Caco-2 (cell line): ENCODE data around the gene GTF3A. TPM values are rescaled to one million over a fixed set of nuclear protein-coding genes. Genes with fewer than 3 reads are reported as not detected.
A peak's percentile ranks its signal among the peaks of the same experiment; 100 is the strongest.

Experiments used
- BruUV-seq: library from RNA; stranded (reverse); fragments of 400-500 nt; replicated peaks from 2 replicates; lab custom pipeline; 2021; lab: Mats Ljungman, UMichigan
- CTCF ChIA-PET: fragments of 300-600 bp; sonication (Branson Sonifier 250); formaldehyde crosslinking; loops from one replicate; lab custom pipeline; 2022; ENCODE audit warnings: antibody characterized with exemption; lab: Charles Lee
- POLR2A ChIA-PET: fragments of 300-600 bp; sonication (Branson Sonifier 250); formaldehyde crosslinking; loops from one replicate; lab custom pipeline; 2022; ENCODE audit warnings: antibody characterized with exemption; lab: Charles Lee
- DNase-seq, 2 experiments: peaks; one replicate each; pipeline versions ENCODE4 v3.0.0 to v3.0.0-alpha.2; 2020 to 2022
- H3K27me3 ChIP-seq: replicated peaks from 2 replicates; pipeline ENCODE4 v1.6.0; 2011; ENCODE audit warnings: low read length; ENCODE audit not compliant: control insufficient read depth, insufficient read depth
- H3K36me3 ChIP-seq: 2 replicates; pipeline ENCODE4 v1.5.1; 2011; ENCODE audit warnings: low read length; ENCODE audit not compliant: control insufficient read depth, insufficient read depth
- H3K4me1 ChIP-seq: fragments of 250-450 bp; sonication (Bioruptor Pico); 2 replicates; pipeline ENCODE4 v1.5.1; 2020; ENCODE audit warnings: mild to moderate bottlenecking
- H3K4me3 ChIP-seq: 2 replicates; pipeline ENCODE4 v1.5.1; 2011; ENCODE audit warnings: low read depth, mild to moderate bottlenecking, control low read depth, low read length
- H3K9me3 ChIP-seq: fragments of 250-450 bp; sonication (Bioruptor Pico); 2 replicates; pipeline ENCODE4 v1.5.1; 2020; ENCODE audit warnings: mild to moderate bottlenecking, moderate library complexity
- H3K27ac Mint-ChIP-seq: one replicate; pipeline ENCODE4 v1.8.0; 2022; ENCODE audit warnings: mixed read lengths; ENCODE audit not compliant: unreplicated experiment
- H3K27me3 Mint-ChIP-seq: one replicate; pipeline ENCODE4 v1.8.0; 2022; ENCODE audit warnings: mixed read lengths; ENCODE audit not compliant: insufficient read depth, unreplicated experiment
- H3K36me3 Mint-ChIP-seq: one replicate; pipeline ENCODE4 v1.8.0; 2022; ENCODE audit warnings: mild to moderate bottlenecking, mixed read lengths; ENCODE audit not compliant: insufficient read depth, unreplicated experiment
- H3K4me1 Mint-ChIP-seq: one replicate; pipeline ENCODE4 v1.8.0; 2022; ENCODE audit warnings: low read depth, mixed read lengths; ENCODE audit not compliant: unreplicated experiment
- H3K4me3 Mint-ChIP-seq: one replicate; pipeline ENCODE4 v1.8.0; 2022; ENCODE audit warnings: mild to moderate bottlenecking, moderate library complexity, mixed read lengths; ENCODE audit not compliant: unreplicated experiment
- H3K9me3 Mint-ChIP-seq: one replicate; pipeline ENCODE4 v1.8.0; 2022; ENCODE audit warnings: mixed read lengths; ENCODE audit not compliant: unreplicated experiment
- intact Hi-C: fragments of 100-400 bp; cut with micrococcal nuclease; formaldehyde crosslinking; loops from one replicate; pipeline ENCODE4 v1.10.0; 2022; ENCODE audit not compliant: unreplicated experiment
- total RNA-seq: library from RNA; stranded (reverse); gene quantifications from 2 replicates; pipeline ENCODE4 v1.2.3, GENCODE V29; 2022
- TF ChIP-seq, protein P1 (sequence below), 2 experiments: fragments of 200-600 bp in 1 of 2; IDR thresholded peaks; 1 replicate in 1 of 2; 2 replicates in 1 of 2; pipeline versions ENCODE4 v1.5.1 to v1.8.0; 2011 to 2022; ENCODE audit warnings: antibody characterized with exemption in 1 of 2, control low read depth in 1 of 2, inconsistent platforms in 1 of 2, low read depth in 1 of 2, low read length in 1 of 2, mild to moderate bottlenecking in 1 of 2, moderate library complexity in 1 of 2; ENCODE audit not compliant: insufficient read depth in 1 of 2, severe bottlenecking in 1 of 2, unreplicated experiment in 1 of 2

The GTF3A gene
- total RNA-seq, 1 experiment from 2014 or later = 141 TPM

DNA sequence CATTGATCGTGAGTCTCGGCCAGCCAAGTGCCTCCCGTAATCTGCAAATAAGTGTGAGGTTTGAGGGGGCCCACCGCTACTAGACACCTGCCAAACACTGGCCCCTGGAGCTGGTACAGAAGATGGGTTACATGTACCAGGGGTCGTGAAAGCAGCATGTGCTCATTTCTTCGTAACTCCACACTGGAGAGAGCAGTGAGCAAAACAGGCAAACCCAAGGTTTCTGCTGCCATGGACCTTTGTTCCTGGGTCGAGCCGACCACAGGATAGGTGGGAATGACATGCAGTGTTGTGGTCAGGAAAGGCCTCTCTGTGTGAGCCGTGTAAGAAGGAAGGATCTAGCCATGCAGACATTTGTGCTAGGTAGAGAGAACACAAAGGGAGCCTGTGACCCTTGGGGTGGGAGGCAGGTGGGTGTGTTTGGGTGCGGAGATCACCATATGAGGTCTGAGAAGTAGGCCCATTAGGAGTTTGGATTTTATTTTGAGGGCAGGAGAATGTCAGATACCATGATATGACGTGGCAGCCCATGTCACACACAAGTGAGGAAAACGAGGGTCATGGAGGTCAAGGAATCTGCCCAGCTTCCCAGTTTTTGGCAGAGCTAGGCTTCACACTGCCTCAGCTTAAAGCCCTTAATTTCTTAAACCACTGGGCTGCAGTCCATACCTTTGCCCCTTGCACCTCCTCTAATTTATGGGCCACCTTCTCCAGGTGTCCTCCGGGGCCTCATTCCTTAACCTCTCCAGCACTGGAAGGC, 919 bp downstream of the GTF3A start:
- Mint-ChIP-seq H3K4me3 (peak overlapping the region; percentile 87), H3K27me3 (no peaks in the 10 kb centered on the region), H3K9me3 (no peaks in the 10 kb centered on the region), H3K27ac (peak overlapping the region; percentile 88), H3K4me1 (peaks cover 16% of the 10 kb centered on the region), H3K36me3 (peaks cover 40% of the 10 kb centered on the region)
- Histone ChIP-seq H3K4me1 (peaks cover 8% of the 10 kb centered on the region), H3K27me3 (no peaks in the 10 kb centered on the region), H3K4me3 (peak overlapping the region; percentile 87), H3K9me3 (no peaks in the 10 kb centered on the region), H3K36me3 (no peaks in the 10 kb centered on the region)
- POLR2A ChIA-PET = interaction anchor here (0.6 to 1.0 kb wide), 3 partner anchors 22 to 195 kb away, joined by 3 to 4 read pairs (median 3); partner anchors contain the start of gene LNX2
- BruUV-seq = TSS peak; percentile 36
- intact Hi-C loops = loop anchor here (1.0 to 2.0 kb wide), 2 partner anchors 17 to 45 kb away; no protein-coding TSS in a partner anchor
- TF ChIP-seq, protein P1, sequence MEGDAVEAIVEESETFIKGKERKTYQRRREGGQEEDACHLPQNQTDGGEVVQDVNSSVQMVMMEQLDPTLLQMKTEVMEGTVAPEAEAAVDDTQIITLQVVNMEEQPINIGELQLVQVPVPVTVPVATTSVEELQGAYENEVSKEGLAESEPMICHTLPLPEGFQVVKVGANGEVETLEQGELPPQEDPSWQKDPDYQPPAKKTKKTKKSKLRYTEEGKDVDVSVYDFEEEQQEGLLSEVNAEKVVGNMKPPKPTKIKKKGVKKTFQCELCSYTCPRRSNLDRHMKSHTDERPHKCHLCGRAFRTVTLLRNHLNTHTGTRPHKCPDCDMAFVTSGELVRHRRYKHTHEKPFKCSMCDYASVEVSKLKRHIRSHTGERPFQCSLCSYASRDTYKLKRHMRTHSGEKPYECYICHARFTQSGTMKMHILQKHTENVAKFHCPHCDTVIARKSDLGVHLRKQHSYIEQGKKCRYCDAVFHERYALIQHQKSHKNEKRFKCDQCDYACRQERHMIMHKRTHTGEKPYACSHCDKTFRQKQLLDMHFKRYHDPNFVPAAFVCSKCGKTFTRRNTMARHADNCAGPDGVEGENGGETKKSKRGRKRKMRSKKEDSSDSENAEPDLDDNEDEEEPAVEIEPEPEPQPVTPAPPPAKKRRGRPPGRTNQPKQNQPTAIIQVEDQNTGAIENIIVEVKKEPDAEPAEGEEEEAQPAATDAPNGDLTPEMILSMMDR (IDR thresholded peaks at IDR 0.05; ENCODE audit: insufficient read depth in 1 of 2, low read depth in 1 of 2, low read length in 1 of 2, severe bottlenecking in 1 of 2, unreplicated experiment in 1 of 2) = no peak
- DNase-seq = peak in 1 of 2 experiments; percentile 18
- CTCF ChIA-PET = interaction anchor here (0.8 to 3.4 kb wide), 14 partner anchors 17 to 529 kb away, joined by 3 to 38 read pairs (median 5); no protein-coding TSS in a partner anchor

DNA sequence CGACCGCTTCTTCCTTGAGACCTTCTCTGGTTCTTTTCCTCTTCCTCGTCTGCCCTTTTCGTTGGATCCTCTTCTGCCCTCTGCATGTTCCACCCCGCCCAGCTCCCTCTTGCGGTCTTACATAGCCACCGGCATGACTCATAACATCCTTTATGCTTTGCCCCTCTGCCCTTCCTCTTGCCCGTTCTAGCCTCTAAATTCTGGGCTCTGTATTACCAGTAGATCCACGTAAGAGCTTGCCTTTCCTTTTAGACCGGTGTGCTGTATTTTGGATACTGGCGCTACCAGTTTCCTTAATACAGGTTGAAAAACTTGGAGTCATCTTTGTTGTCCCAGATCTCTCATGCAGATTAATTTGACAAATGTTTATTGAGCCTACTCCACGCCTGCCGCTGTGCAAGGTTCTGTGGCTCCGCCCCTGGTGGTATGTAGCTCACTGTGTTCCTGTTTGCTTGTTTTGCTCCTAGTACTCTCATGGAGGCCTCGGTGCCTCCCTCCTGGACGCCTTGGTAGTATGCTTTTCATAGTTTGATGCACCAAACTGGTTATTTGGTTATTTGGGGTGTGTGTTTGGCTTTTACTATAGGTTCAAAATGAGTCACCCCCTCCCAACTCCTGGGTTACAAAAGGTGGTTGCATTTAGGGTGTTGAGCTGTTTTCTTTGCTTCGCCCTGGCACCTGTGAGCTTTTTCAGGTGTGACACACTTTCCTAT, 1.7 kb downstream of the GTF3A start:
- Mint-ChIP-seq H3K27me3 (no peaks in the 10 kb centered on the region), H3K36me3 (peaks cover 47% of the 10 kb centered on the region), H3K9me3 (no peaks in the 10 kb centered on the region), H3K4me1 (peaks cover 16% of the 10 kb centered on the region), H3K27ac (peak overlapping the region; percentile 88), H3K4me3 (peak overlapping the region; percentile 87)
- POLR2A ChIA-PET = no interaction called here
- Histone ChIP-seq H3K4me1 (peaks cover 8% of the 10 kb centered on the region), H3K9me3 (no peaks in the 10 kb centered on the region), H3K27me3 (no peaks in the 10 kb centered on the region), H3K4me3 (peak overlapping the region; percentile 87), H3K36me3 (no peaks in the 10 kb centered on the region)
- TF ChIP-seq, protein P1 (IDR thresholded peaks at IDR 0.05; ENCODE audit: insufficient read depth in 1 of 2, low read depth in 1 of 2, low read length in 1 of 2, severe bottlenecking in 1 of 2, unreplicated experiment in 1 of 2) = peak; percentile 60 to 81
- DNase-seq = peak; percentile 77 to 81
- BruUV-seq = no TSS peak
- CTCF ChIA-PET = interaction anchor here (0.8 to 3.4 kb wide), 14 partner anchors 16 to 528 kb away, joined by 3 to 38 read pairs (median 5); no protein-coding TSS in a partner anchor
- intact Hi-C loops = loop anchor here (1.0 to 2.0 kb wide), 4 partner anchors 17 to 46 kb away; partner anchors contain the start of gene MTIF3

DNA sequence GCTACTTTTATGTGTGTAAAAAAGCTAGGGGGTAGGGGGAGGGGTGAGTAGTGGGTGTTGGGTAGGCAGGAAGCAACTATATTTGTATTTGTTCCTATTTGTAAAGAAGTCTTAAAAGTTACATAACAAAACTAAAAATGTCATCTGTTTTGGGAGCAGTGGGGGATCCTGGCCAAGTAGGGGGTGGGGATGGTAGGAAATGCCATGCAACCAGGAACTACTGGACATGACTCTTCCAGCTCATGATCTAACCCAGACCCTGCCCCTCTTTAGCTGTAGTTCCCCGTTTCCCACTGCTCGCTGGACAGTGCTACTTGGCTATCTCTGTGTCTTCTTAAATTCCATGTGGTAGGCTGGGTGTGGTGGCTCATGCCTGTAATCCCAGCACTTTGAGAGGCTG, 3.2 kb downstream of the GTF3A start:
- POLR2A ChIA-PET = no interaction called here
- Mint-ChIP-seq H3K27ac (no peak overlapping the region), H3K27me3 (no peaks in the 10 kb centered on the region), H3K4me1 (peaks cover 16% of the 10 kb centered on the region), H3K4me3 (no peak overlapping the region), H3K9me3 (no peaks in the 10 kb centered on the region), H3K36me3 (peaks cover 63% of the 10 kb centered on the region)
- H3K9me3 ChIP-seq = no peaks in the 10 kb centered on the region
- TF ChIP-seq, protein P1 (IDR thresholded peaks at IDR 0.05; ENCODE audit: insufficient read depth in 1 of 2, low read depth in 1 of 2, low read length in 1 of 2, severe bottlenecking in 1 of 2, unreplicated experiment in 1 of 2) = no peak
- H3K4me1 ChIP-seq = peaks cover 8% of the 10 kb centered on the region
- no peaks in the 10 kb centered on the region for H3K27me3 ChIP-seq
- no peak for DNase-seq
- CTCF ChIA-PET = interaction anchor here (1.3 kb wide), 1 partner anchor 399 kb away, joined by 3 read pairs; no protein-coding TSS in a partner anchor
- intact Hi-C loops = no loop called here
- H3K36me3 ChIP-seq = 0 out of 2 replicates have a peak, but pooled peaks cover 1% of the 10 kb centered on the region
- BruUV-seq = no TSS peak
- H3K4me3 ChIP-seq = no peak overlapping the region
